Ectodermal cell (in vitro differentiated cells): ENCODE results near the gene USPL1.

Experiments used
- H3K27ac ChIP-seq: 2 replicates; pipeline ENCODE4 v1.7.0; 2013; ENCODE audit warnings: mild to moderate bottlenecking, low read depth, low read length; ENCODE audit not compliant: insufficient read depth, poor library complexity, severe bottlenecking
- H3K27me3 ChIP-seq: 2 replicates; pipeline ENCODE4 v1.7.0; 2013; ENCODE audit warnings: mild to moderate bottlenecking, low read length; ENCODE audit not compliant: insufficient read depth, control insufficient read depth, poor library complexity, severe bottlenecking
- H3K36me3 ChIP-seq: one replicate; pipeline ENCODE4 v1.7.0; 2013; ENCODE audit warnings: low read length; ENCODE audit not compliant: control insufficient read depth, insufficient read depth
- H3K4me1 ChIP-seq: one replicate; pipeline ENCODE4 v1.7.0; 2013; ENCODE audit warnings: low read length; ENCODE audit not compliant: control insufficient read depth, insufficient read depth
- H3K4me3 ChIP-seq: 2 replicates; pipeline ENCODE4 v1.7.0; 2013; ENCODE audit warnings: low read depth, low read length, control low read depth; ENCODE audit not compliant: insufficient read depth
- H3K9me3 ChIP-seq: 2 replicates; pipeline ENCODE4 v1.7.0; 2013; ENCODE audit warnings: mild to moderate bottlenecking, low read length, moderate library complexity; ENCODE audit not compliant: control insufficient read depth
- WGBS, 2 experiments: methylation state at CpG; one replicate each; pipeline ENCODE4 v1.1.7; 2013; ENCODE audit warnings: missing lambda C conversion rate in 2 of 2; 5-methylcytosine and 5-hydroxymethylcytosine counted together

The USPL1 gene

DNA sequence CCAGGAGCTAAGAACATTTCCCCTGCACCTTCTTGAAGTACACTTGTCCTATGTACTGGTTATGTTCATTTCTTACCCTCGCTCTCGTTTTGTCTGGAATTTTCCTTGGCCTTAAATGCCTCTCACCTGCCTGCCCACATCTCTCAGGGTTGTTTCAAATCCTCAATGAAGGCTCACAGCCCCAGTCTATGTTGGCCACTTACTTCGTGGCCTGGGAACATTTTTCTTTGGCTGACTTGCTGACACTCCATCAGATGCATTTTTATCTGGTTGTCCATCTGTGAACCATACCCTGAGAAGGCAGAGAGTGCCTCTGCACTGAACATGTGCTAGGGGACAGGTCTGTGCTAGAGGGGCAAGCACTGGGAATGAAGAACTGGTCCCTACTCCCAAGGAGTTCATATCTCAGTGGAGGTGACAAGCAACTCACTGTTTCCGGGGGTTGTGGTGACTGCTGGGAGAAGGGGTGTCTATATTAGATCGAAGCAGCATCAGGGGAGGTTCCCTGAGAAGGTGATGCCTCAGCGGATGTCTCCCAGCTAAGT lies 53.6 kb downstream of the USPL1 start:
- 92 to 94% methylated on average over 6 of the region's 6 CpGs for WGBS, 2 experiments

DNA sequence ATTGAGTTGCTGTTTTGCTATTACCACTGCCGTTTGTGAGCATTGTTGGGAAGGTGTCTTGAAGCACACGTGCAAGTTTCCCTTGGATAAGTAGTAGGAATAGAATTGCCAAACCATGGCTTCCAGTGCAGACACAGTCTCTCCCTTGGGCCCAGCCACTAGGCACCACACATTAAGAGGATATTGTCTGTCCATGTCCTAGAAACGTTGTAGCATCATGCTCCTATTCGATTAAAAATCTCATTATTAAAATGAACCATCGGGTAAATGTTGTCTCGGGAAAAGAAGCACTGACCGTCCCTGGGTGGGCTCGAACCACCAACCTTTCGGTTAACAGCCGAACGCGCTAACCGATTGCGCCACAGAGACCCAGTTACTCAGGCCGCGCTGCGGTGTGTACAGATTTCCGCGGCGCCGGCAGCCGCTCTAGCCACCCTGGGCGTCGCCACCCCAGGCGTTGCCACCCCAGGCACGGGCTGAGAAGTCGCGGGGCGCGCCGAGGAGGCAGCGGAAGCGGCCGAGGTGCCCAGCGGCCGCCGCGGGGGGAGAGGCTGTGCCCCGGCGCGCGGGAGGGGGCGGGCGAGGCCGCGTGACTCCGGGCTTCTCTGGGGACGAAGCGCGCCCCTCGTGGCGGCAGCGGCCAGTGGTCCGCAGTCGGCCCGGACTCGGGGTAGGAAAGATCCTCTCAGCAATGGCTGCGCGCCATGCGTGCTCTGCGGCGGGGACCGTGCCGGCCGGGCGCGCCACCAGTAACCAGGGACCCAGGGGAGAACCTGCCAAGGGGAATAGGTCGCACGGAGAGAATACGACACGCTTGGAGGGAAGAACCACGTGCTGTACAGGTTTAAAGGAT lies 56.2 kb downstream of the USPL1 start:
- Histone ChIP-seq H3K27me3 (no peaks in the 10 kb centered on the region), H3K4me3 (peak overlapping the region; percentile 67), H3K27ac (no peak overlapping the region), H3K4me1 (no peaks in the 10 kb centered on the region), H3K36me3 (no peaks in the 10 kb centered on the region), H3K9me3 (no peaks in the 10 kb centered on the region)
- 2 to 3% methylated on average over 72 of the region's 72 CpGs for WGBS, 2 experiments

More for the DNA sequence above, 53.6 kb downstream of the USPL1 start:
- no peak overlapping the region for H3K4me3 ChIP-seq
- H3K9me3 ChIP-seq: no peaks in the 10 kb centered on the region
- no peaks in the 10 kb centered on the region for H3K36me3 ChIP-seq
- no peaks in the 10 kb centered on the region for H3K27me3 ChIP-seq
- H3K27ac ChIP-seq: no peak overlapping the region
- H3K4me1 ChIP-seq: no peaks in the 10 kb centered on the region

GRCh38 chr13:30675717-30676116 lies 58.0 kb downstream of the USPL1 start:
- WGBS, 2 experiments: 80 to 90% methylated on average over 3 of the region's 3 CpGs
- Histone ChIP-seq H3K36me3 (no peaks in the 10 kb centered on the region), H3K9me3 (no peaks in the 10 kb centered on the region), H3K27ac (no peak overlapping the region), H3K4me3 (no peak overlapping the region), H3K27me3 (no peaks in the 10 kb centered on the region), H3K4me1 (no peaks in the 10 kb centered on the region)

GRCh38 chr13:30676672-30677071 lies 59.0 kb downstream of the USPL1 start:
- Histone ChIP-seq H3K4me3 (no peak overlapping the region), H3K27me3 (no peaks in the 10 kb centered on the region), H3K9me3 (no peaks in the 10 kb centered on the region), H3K27ac (no peak overlapping the region), H3K36me3 (no peaks in the 10 kb centered on the region), H3K4me1 (no peaks in the 10 kb centered on the region)
- WGBS, 2 experiments: 84 to 92% methylated on average over 2 of the region's 3 CpGs

- Histone ChIP-seq H3K9me3 (no peaks in the 10 kb centered on the region), H3K4me1 (no peaks in the 10 kb centered on the region), H3K36me3 (no peaks in the 10 kb centered on the region), H3K27me3 (no peaks in the 10 kb centered on the region), H3K4me3 (no peak overlapping the region), H3K27ac (no peak overlapping the region)
- WGBS, 2 experiments: 47 to 55% methylated on average over 8 of the region's 9 CpGs
Observed at GRCh38 chr13:30679483-30680330, 62.0 kb downstream of the USPL1 start.

DNA sequence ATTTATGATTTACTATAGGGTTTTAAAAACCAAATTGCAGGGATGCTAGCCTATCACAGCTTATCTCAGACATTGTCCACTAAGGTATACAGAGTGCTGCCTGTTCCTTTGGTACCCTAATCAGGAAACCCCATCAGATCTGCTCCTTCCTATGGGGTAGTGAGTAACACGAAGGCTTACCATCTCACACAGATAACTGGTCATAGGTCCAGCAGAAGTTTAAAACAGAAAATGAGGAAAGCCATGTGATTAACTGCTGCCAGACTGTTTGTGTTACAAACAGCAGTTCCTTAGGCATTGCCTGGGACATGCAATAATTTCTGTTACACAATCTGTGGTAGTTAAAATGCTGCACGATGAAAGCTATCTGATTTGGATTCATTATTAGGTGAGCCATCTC lies 64.1 kb downstream of the USPL1 start:
- H3K4me1 ChIP-seq: no peaks in the 10 kb centered on the region
- H3K4me3 ChIP-seq: no peak overlapping the region
- no peaks in the 10 kb centered on the region for H3K9me3 ChIP-seq
- no peak overlapping the region for H3K27ac ChIP-seq
- H3K36me3 ChIP-seq: no peaks in the 10 kb centered on the region
- WGBS, 2 experiments: 83 to 95% methylated on average over 1 to 2 of the region's 2 CpGs
- no peaks in the 10 kb centered on the region for H3K27me3 ChIP-seq

- no peak overlapping the region for H3K4me3 ChIP-seq
- H3K9me3 ChIP-seq: no peaks in the 10 kb centered on the region
- H3K4me1 ChIP-seq: no peaks in the 10 kb centered on the region
- WGBS, 2 experiments: 82% methylated on average over 7 to 8 of the region's 8 CpGs
- no peaks in the 10 kb centered on the region for H3K36me3 ChIP-seq
- H3K27ac ChIP-seq: no peak overlapping the region
- no peaks in the 10 kb centered on the region for H3K27me3 ChIP-seq
Observed at GRCh38 chr13:30685320-30685859, 67.7 kb downstream of the USPL1 start.

- Histone ChIP-seq H3K9me3 (no peaks in the 10 kb centered on the region), H3K4me1 (no peaks in the 10 kb centered on the region), H3K4me3 (no peak overlapping the region), H3K36me3 (no peaks in the 10 kb centered on the region), H3K27me3 (no peaks in the 10 kb centered on the region), H3K27ac (no peak overlapping the region)
- 73 to 86% methylated on average over 2 of the region's 2 CpGs for WGBS, 2 experiments
Observed at GRCh38 chr13:30685987-30686386, 68.3 kb downstream of the USPL1 start.

DNA sequence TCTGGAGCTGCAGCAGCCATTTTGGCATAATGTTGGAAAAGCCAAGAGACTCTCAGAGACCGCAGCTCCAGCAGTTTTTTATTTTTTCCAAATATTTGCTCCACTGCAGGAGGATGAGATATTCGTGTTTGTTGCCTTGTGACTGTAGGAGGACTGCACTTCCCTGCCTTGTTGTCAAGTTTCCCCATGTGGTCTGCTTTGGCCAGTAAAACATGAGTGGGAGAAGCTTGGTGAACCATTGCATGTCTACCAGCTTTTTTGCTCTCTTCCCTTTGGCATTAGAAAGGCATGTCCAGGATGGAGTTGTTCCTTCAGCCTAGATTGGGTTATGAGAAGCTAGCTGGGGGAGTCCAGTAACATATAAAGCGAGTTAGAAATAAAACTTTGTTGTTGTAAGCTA lies 69.9 kb downstream of the USPL1 start:
- WGBS, 2 experiments: 95 to 98% methylated on average over 2 of the region's 3 CpGs
- no peak overlapping the region for H3K4me3 ChIP-seq
- no peaks in the 10 kb centered on the region for H3K4me1 ChIP-seq
- no peaks in the 10 kb centered on the region for H3K9me3 ChIP-seq
- no peaks in the 10 kb centered on the region for H3K27me3 ChIP-seq
- no peaks in the 10 kb centered on the region for H3K36me3 ChIP-seq
- H3K27ac ChIP-seq: no peak overlapping the region

DNA sequence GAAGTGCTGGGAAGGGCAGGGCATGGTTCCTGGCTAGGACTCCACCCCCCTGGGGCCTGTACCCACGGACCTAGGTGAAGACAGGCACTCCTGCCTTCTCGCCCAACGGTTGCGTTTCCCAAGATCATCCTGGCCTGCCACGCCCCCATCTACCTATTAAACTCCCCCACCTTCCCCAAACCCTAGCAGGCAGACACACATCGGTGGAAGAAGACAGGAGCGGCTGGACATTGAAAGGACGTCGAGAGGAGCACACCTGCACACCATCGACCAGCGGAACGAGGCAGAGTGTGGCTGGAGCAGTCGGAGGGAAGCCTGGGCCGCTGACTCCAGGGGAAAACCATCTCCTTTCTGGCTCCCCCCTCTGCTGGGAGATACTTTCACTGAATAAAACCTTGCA lies 72.0 kb downstream of the USPL1 start:
- Histone ChIP-seq H3K27me3 (no peaks in the 10 kb centered on the region), H3K4me3 (no peak overlapping the region), H3K36me3 (no peaks in the 10 kb centered on the region), H3K9me3 (no peaks in the 10 kb centered on the region), H3K27ac (no peak overlapping the region), H3K4me1 (no peaks in the 10 kb centered on the region)
- 90 to 92% methylated on average over 14 of the region's 14 CpGs for WGBS, 2 experiments
